H9 (cell line): ENCODE results near the gene ASIC3. TPM values are rescaled to one million over a fixed set of nuclear protein-coding genes. Genes with fewer than 3 reads are reported as not detected.

Experiments
- DNase-seq: peaks from one replicate; pipeline ENCODE4 v3.0.0-alpha.2; 2017
- H2AFZ ChIP-seq: one replicate; pipeline ENCODE4 v1.6.1; 2013; ENCODE audit warnings: mild to moderate bottlenecking, low read length, control low read depth, moderate library complexity
- H2AK5ac ChIP-seq: 2 replicates; pipeline ENCODE4 v1.6.1; 2013; ENCODE audit warnings: low read length, control low read depth, mixed read lengths; ENCODE audit not compliant: insufficient read length
- H2BK120ac ChIP-seq: one replicate; pipeline ENCODE4 v1.6.1; 2013; ENCODE audit warnings: low read depth, mild to moderate bottlenecking, low read length, control low read depth, inconsistent platforms; ENCODE audit not compliant: poor library complexity, severe bottlenecking
- H2BK12ac ChIP-seq: 2 replicates; pipeline ENCODE4 v1.6.1; 2013; ENCODE audit warnings: low read length, control low read depth, mixed read lengths, low read depth; ENCODE audit not compliant: insufficient read length
- H2BK15ac ChIP-seq: 2 replicates; pipeline ENCODE4 v1.6.1; 2013; ENCODE audit warnings: low read depth, low read length, control low read depth
- H2BK20ac ChIP-seq: one replicate; pipeline ENCODE4 v1.6.1; 2013; ENCODE audit warnings: low read depth, mild to moderate bottlenecking, low read length, control low read depth, inconsistent platforms; ENCODE audit not compliant: poor library complexity, severe bottlenecking
- H2BK5ac ChIP-seq: 2 replicates; pipeline ENCODE4 v1.6.1; 2013; ENCODE audit warnings: low read length, control low read depth, mixed read lengths; ENCODE audit not compliant: insufficient read length
- H3K14ac ChIP-seq: 2 replicates; pipeline ENCODE4 v1.6.1; 2013; ENCODE audit warnings: low read length, control low read depth; ENCODE audit not compliant: insufficient read depth
- H3K18ac ChIP-seq: 2 replicates; pipeline ENCODE4 v1.6.1; 2013; ENCODE audit warnings: low read depth, mild to moderate bottlenecking, mixed read lengths, low read length, control low read depth; ENCODE audit not compliant: insufficient read length
- H3K23ac ChIP-seq: 2 replicates; pipeline ENCODE4 v1.6.1; 2013; ENCODE audit warnings: low read length, control low read depth, mixed read lengths, low read depth; ENCODE audit not compliant: insufficient read length
- H3K23me2 ChIP-seq: 2 replicates; pipeline ENCODE4 v1.6.1; 2013; ENCODE audit warnings: low read depth, mild to moderate bottlenecking, mixed read lengths, low read length, control low read depth; ENCODE audit not compliant: insufficient read length, poor library complexity, severe bottlenecking
- H3K27ac ChIP-seq: 2 replicates; pipeline ENCODE4 v1.5.1; 2013; ENCODE audit warnings: low read length, control low read depth, mixed read lengths, low read depth; ENCODE audit not compliant: insufficient read length
- H3K27me3 ChIP-seq: 2 replicates; pipeline ENCODE4 v1.6.1; 2013; ENCODE audit warnings: low read length, control low read depth, inconsistent platforms; ENCODE audit not compliant: insufficient read depth
- H3K4ac ChIP-seq: 2 replicates; pipeline ENCODE4 v1.6.1; 2013; ENCODE audit warnings: low read depth, mild to moderate bottlenecking, control low read depth, inconsistent platforms, low read length, moderate library complexity
- H3K4me1 ChIP-seq: 2 replicates; pipeline ENCODE4 v1.6.1; 2013; ENCODE audit warnings: low read length, control low read depth, inconsistent platforms; ENCODE audit not compliant: insufficient read depth
- H3K4me2 ChIP-seq: 2 replicates; pipeline ENCODE4 v1.6.1; 2013; ENCODE audit warnings: low read length, control low read depth, mixed read lengths; ENCODE audit not compliant: insufficient read length, insufficient read depth
- H3K56ac ChIP-seq: 2 replicates; pipeline ENCODE4 v1.6.1; 2013; ENCODE audit warnings: low read depth, mild to moderate bottlenecking, mixed read lengths, low read length, control low read depth; ENCODE audit not compliant: insufficient read length
- H3K79me1 ChIP-seq: 2 replicates; pipeline ENCODE4 v1.6.1; 2013; ENCODE audit warnings: low read depth, mild to moderate bottlenecking, moderate library complexity, low read length, control low read depth, inconsistent platforms; ENCODE audit not compliant: insufficient read depth, poor library complexity, severe bottlenecking
- H3K79me2 ChIP-seq: 2 replicates; pipeline ENCODE4 v1.6.1; 2013; ENCODE audit warnings: low read length, control low read depth, inconsistent platforms; ENCODE audit not compliant: insufficient read depth
- H3K9ac ChIP-seq: 2 replicates; pipeline ENCODE4 v1.6.1; 2013; ENCODE audit warnings: low read length, control low read depth, mixed read lengths; ENCODE audit not compliant: insufficient read length; ENCODE audit errors: extremely low read depth
- H3K9me3 ChIP-seq: one replicate; pipeline ENCODE4 v1.6.1; 2013; ENCODE audit warnings: low read depth, low read length, inconsistent platforms; ENCODE audit not compliant: control insufficient read depth
- H3T11ph ChIP-seq: one replicate; pipeline ENCODE4 v1.6.1; 2013; ENCODE audit warnings: mild to moderate bottlenecking, low read length, control low read depth, inconsistent platforms
- H4K20me1 ChIP-seq: one replicate; pipeline ENCODE4 v1.6.1; 2013; ENCODE audit not compliant: control insufficient read depth, insufficient read length, insufficient read depth
- H4K5ac ChIP-seq: 2 replicates; pipeline ENCODE4 v1.6.1; 2013; ENCODE audit warnings: low read depth, mild to moderate bottlenecking, mixed read lengths, low read length, control low read depth; ENCODE audit not compliant: insufficient read length
- H4K8ac ChIP-seq: replicated peaks from 2 replicates; pipeline ENCODE4 v1.6.1; 2013; ENCODE audit warnings: low read length, control low read depth, mixed read lengths, low read depth; ENCODE audit not compliant: insufficient read length
- H4K91ac ChIP-seq: 2 replicates; pipeline ENCODE4 v1.6.1; 2013; ENCODE audit warnings: low read depth, mild to moderate bottlenecking, moderate library complexity, mixed read lengths, low read length, control low read depth; ENCODE audit not compliant: insufficient read length
- H3K27ac Mint-ChIP-seq, 3 experiments: 2 replicates in 2 of 3; 3 replicates in 1 of 3; pipeline ENCODE4 v1.8.0; 2020 to 2021; ENCODE audit warnings: mixed read lengths in 3 of 3, mild to moderate bottlenecking in 1 of 3, moderate library complexity in 1 of 3
- H3K27me3 Mint-ChIP-seq: 2 replicates; pipeline ENCODE4 v1.8.0; 2021; ENCODE audit warnings: low read depth, mild to moderate bottlenecking, moderate library complexity, mixed read lengths
- H3K36me3 Mint-ChIP-seq, 3 experiments: 2 replicates in 2 of 3; 3 replicates in 1 of 3; pipeline ENCODE4 v1.8.0; 2020 to 2021; ENCODE audit warnings: low read depth in 3 of 3, mixed read lengths in 3 of 3; ENCODE audit not compliant: insufficient read depth in 1 of 3
- H3K4me1 Mint-ChIP-seq, 2 experiments: 2 replicates each; pipeline ENCODE4 v1.8.0; 2020; ENCODE audit warnings: mixed read lengths in 2 of 2
- H3K4me3 Mint-ChIP-seq, 2 experiments: 2 replicates in 1 of 2; 3 replicates in 1 of 2; pipeline ENCODE4 v1.8.0; 2020 to 2021; ENCODE audit warnings: mild to moderate bottlenecking in 2 of 2, mixed read lengths in 2 of 2, moderate library complexity in 1 of 2
- H3K9me3 Mint-ChIP-seq, 2 experiments: 2 replicates in 1 of 2; 3 replicates in 1 of 2; pipeline ENCODE4 v1.8.0; 2020; ENCODE audit warnings: mild to moderate bottlenecking in 2 of 2, mixed read lengths in 2 of 2, moderate library complexity in 1 of 2
- WGBS: extraction: QIAGEN DNeasy Blood & Tissue Kit; methylation state at CpG from one replicate; pipeline ENCODE4 v1.1.7; 2013; ENCODE audit warnings: missing lambda C conversion rate, low lambda C conversion rate, mixed read lengths; ENCODE audit not compliant: insufficient read length; ENCODE audit errors: extremely low coverage; 5-methylcytosine and 5-hydroxymethylcytosine counted together
- total RNA-seq: library from RNA; stranded (reverse); gene quantifications from 2 replicates; pipeline ENCODE4 v1.2.1, GENCODE V29; 2021
- TF ChIP-seq, protein P1 (sequence below): fragments of 200-600 bp; sonication (generic); conservative IDR thresholded peaks from 3 replicates; pipeline ENCODE4 v1.8.0; 2021; ENCODE audit warnings: antibody characterized with exemption, mild to moderate bottlenecking

Gene ASIC3
- total RNA-seq, 1 experiment from 2014 or later, result 1.7 TPM

DNA sequence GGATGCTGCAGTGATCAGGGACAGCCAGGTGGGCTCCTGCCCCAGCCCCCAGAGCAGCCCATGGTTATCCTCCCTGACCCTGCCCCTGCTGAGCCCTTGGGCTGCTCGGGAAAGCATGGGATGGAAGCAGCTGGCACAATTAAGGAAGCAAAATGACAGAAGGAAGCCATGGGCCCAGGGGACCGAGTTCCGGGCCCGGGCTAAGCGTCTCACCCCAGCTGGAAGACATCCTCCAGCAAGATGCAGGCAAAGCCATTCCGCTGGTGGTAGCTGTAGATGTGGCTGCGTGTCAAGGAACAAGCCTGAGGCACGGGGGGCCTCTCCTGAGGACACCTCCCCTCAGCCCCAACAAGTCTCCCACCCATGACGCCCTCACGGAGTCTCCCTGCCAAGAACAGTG, 25.1 kb upstream of the ASIC3 start:
- Histone ChIP-seq H3K27ac (no peak overlapping the region), H3T11ph (no peak overlapping the region), H4K8ac (no peak overlapping the region), H2BK12ac (no peak overlapping the region), H4K91ac (no peak overlapping the region), H3K79me2 (no peaks in the 10 kb centered on the region), H3K79me1 (no peaks in the 10 kb centered on the region), H3K4me2 (no peak overlapping the region), H3K9me3 (no peaks in the 10 kb centered on the region), H3K56ac (no peak overlapping the region), H2BK20ac (no peak overlapping the region), H3K27me3 (peaks cover 6% of the 10 kb centered on the region; the same call in 1 of the 2 replicates), H3K23me2 (peaks cover 3% of the 10 kb centered on the region), H2AK5ac (no peak overlapping the region), H2BK5ac (no peak overlapping the region), H4K20me1 (no peaks in the 10 kb centered on the region), H2BK15ac (no peak overlapping the region), H3K4ac (no peak overlapping the region), H2AFZ (no peak overlapping the region), H3K14ac (no peak overlapping the region), H3K4me1 (peaks cover 8% of the 10 kb centered on the region), H3K9ac (no peak overlapping the region), H4K5ac (no peak overlapping the region), H3K18ac (no peak overlapping the region), H2BK120ac (no peak overlapping the region), H3K23ac (no peak overlapping the region)
- no CpG with 5 or more reads among the region's 10 CpGs for WGBS
- Mint-ChIP-seq H3K9me3 (peaks cover 0 to 8% of the 10 kb centered on the region in 2 experiments; a peak in 2 of 5 replicates), H3K4me3 (no peak overlapping the region), H3K36me3 (no peaks in the 10 kb centered on the region; a peak in 2 of 7 replicates), H3K27ac (no peak overlapping the region; a peak in 1 of 7 replicates), H3K27me3 (peaks cover 67% of the 10 kb centered on the region), H3K4me1 (peaks cover 33 to 56% of the 10 kb centered on the region in 2 experiments)
- TF ChIP-seq, protein P1, sequence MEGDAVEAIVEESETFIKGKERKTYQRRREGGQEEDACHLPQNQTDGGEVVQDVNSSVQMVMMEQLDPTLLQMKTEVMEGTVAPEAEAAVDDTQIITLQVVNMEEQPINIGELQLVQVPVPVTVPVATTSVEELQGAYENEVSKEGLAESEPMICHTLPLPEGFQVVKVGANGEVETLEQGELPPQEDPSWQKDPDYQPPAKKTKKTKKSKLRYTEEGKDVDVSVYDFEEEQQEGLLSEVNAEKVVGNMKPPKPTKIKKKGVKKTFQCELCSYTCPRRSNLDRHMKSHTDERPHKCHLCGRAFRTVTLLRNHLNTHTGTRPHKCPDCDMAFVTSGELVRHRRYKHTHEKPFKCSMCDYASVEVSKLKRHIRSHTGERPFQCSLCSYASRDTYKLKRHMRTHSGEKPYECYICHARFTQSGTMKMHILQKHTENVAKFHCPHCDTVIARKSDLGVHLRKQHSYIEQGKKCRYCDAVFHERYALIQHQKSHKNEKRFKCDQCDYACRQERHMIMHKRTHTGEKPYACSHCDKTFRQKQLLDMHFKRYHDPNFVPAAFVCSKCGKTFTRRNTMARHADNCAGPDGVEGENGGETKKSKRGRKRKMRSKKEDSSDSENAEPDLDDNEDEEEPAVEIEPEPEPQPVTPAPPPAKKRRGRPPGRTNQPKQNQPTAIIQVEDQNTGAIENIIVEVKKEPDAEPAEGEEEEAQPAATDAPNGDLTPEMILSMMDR, result no peak
- DNase-seq, result no peak
